ENCODE results near the gene GRM4.

Gene GRM4

DNA sequence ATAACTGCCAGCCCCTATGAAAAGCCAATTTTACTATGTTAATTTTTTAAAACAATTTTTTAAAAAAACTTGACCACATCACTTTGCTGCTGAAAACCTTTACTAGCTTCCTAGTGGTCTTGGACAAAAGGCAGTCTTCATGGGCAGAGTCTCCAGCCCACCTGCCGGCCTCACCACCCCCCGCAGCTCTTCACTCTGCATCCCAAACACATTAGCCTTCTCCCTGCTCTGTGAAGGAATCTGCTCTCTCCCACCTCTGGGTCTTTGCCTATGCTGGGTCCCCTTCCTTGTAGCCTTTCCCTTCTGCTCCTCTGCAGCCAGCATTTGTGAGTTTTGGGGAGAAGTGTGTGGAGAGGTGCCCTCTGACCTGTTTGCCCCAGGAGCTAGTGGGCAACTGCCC is 171.4 kb downstream of the GRM4 start:
- DNase-seq = no peak

DNA sequence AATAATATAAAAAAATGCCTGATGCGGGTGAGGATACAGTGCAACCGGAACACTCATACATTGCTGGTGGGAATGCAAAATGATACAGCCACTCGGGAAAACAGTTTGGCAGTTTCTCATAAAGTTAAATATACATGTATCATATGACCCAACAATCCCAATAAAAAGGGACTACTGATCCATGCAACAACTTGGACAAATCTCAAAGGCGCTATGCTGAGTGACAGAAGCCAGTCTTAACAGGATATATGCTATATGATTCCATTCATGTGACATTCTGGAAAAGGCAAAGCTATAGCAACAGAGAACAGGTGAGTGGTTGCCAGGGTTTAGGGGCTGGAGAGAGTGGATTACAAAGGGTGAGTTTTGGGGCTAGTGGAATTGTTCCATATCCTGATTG is 171.9 kb downstream of the GRM4 start:
- DNase-seq = no peak

DNA sequence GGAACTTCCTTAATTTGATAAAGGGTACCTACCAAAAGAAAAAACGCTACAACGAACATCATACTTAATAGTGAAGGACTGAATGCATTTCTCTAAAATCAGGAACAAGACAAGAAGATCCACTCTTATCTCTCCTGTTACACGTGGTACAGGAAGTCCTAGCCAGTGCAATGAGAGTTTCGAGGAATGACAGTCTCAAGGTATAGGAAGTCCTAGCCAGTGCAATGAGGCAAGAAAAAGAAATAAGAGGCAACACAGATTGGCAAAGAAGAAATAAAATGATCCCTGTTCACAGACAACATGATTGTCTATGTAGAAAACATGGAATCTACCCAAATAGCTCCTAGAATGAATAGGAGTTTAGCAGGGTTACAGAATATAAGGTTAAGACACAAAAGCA is 174.3 kb downstream of the GRM4 start:
- no peak for DNase-seq
